ENCODE data around the gene AUH. TPM values are rescaled to one million over a fixed set of nuclear protein-coding genes. Genes with fewer than 3 reads are reported as not detected.

The AUH gene
- polyA plus RNA-seq, 1 donor from 2014 or later: 42.6 TPM

- peaks cover 6% of the 10 kb centered on the region for H3K79me2 ChIP-seq (replicated peaks; ENCODE audit: insufficient read depth, low read length)
- H3K9me3 ChIP-seq (ENCODE audit: low read length): no peaks in the 10 kb centered on the region
- no peak overlapping the region for H3K9ac ChIP-seq (ENCODE audit: low read length)
- H4K20me1 ChIP-seq (ENCODE audit: insufficient read depth): no peaks in the 10 kb centered on the region
- peaks cover 16% of the 10 kb centered on the region for H3K36me3 ChIP-seq (ENCODE audit: insufficient read depth, low read length)
- H3K27ac ChIP-seq (ENCODE audit: low read length): no peak overlapping the region
- no peak for TF ChIP-seq REST (IDR thresholded peaks at IDR 0.05; ENCODE audit: borderline replicate concordance)
- TF ChIP-seq CTCF (IDR thresholded peaks at IDR 0.05; ENCODE audit: poor library complexity, severe bottlenecking): no peak
- TF ChIP-seq EZH2 (IDR thresholded peaks at IDR 0.05; ENCODE audit: borderline replicate concordance, insufficient read depth, low read length, poor library complexity, severe bottlenecking): no peak
- no peak for TF ChIP-seq RAD21 (conservative IDR thresholded peaks at IDR 0.05)
- no peak for TF ChIP-seq POLR2AphosphoS5 (IDR thresholded peaks at IDR 0.05)
- H3K9me2 ChIP-seq (ENCODE audit: insufficient read depth, low read length): no peaks in the 10 kb centered on the region
- no peaks in the 10 kb centered on the region for H3K27me3 ChIP-seq (ENCODE audit: insufficient read depth, low read depth, low read length)
- H3K4me3 ChIP-seq (ENCODE audit: low read length): no peak overlapping the region
- H3K4me2 ChIP-seq (ENCODE audit: low read length): no peak overlapping the region
- H3F3A ChIP-seq (ENCODE audit: insufficient read depth, low read length, poor library complexity, severe bottlenecking): no peaks in the 10 kb centered on the region
- no peak overlapping the region for H2AFZ ChIP-seq (ENCODE audit: low read depth, low read length)
Observed at GRCh38 chr9:91341749-91342148, 20.0 kb downstream of the AUH start.

- H3K79me2 ChIP-seq (replicated peaks; ENCODE audit: insufficient read depth, low read length): peaks cover 6% of the 10 kb centered on the region
- H3K4me3 ChIP-seq (ENCODE audit: low read length): no peak overlapping the region
- TF ChIP-seq SMC3 (conservative IDR thresholded peaks at IDR 0.05; ENCODE audit: poor library complexity): no peak
- TF ChIP-seq CTCF (IDR thresholded peaks at IDR 0.05; ENCODE audit: poor library complexity, severe bottlenecking): no peak
- TF ChIP-seq POLR2AphosphoS5 (IDR thresholded peaks at IDR 0.05): no peak
- TF ChIP-seq RAD21 (conservative IDR thresholded peaks at IDR 0.05): no peak
- TF ChIP-seq TAF1 (IDR thresholded peaks at IDR 0.05; ENCODE audit: low read depth): no peak
- TF ChIP-seq EZH2 (IDR thresholded peaks at IDR 0.05; ENCODE audit: borderline replicate concordance, insufficient read depth, low read length, poor library complexity, severe bottlenecking): no peak
- no peak for TF ChIP-seq EP300 (conservative IDR thresholded peaks at IDR 0.05; ENCODE audit: poor library complexity, severe bottlenecking)
- no peak for TF ChIP-seq REST (IDR thresholded peaks at IDR 0.05; ENCODE audit: borderline replicate concordance)
- TF ChIP-seq MXI1 (conservative IDR thresholded peaks at IDR 0.05; ENCODE audit: poor library complexity, severe bottlenecking): no peak
- H2AFZ ChIP-seq (ENCODE audit: low read depth, low read length): no peak overlapping the region
- no peaks in the 10 kb centered on the region for H4K20me1 ChIP-seq (ENCODE audit: insufficient read depth)
- H3K27me3 ChIP-seq (ENCODE audit: insufficient read depth, low read depth, low read length): no peaks in the 10 kb centered on the region
- H3K9me2 ChIP-seq (ENCODE audit: insufficient read depth, low read length): no peaks in the 10 kb centered on the region
- H3K4me2 ChIP-seq (ENCODE audit: low read length): no peak overlapping the region
- no peak overlapping the region for H3K9ac ChIP-seq (ENCODE audit: low read length)
- H3K27ac ChIP-seq (ENCODE audit: low read length): no peak overlapping the region
- no peaks in the 10 kb centered on the region for H3F3A ChIP-seq (ENCODE audit: insufficient read depth, low read length, poor library complexity, severe bottlenecking)
- peaks cover 16% of the 10 kb centered on the region for H3K36me3 ChIP-seq (ENCODE audit: insufficient read depth, low read length)
- H3K9me3 ChIP-seq (ENCODE audit: low read length): no peaks in the 10 kb centered on the region
Observed at GRCh38 chr9:91341258-91341746, 20.4 kb downstream of the AUH start.
